IMR-90 (cell line): Measurements from ENCODE around the gene PCBD1.

ENCODE experiments used
- BHLHE40 ChIP-seq: fragments of 150-350 bp; IDR thresholded peaks from 2 replicates; pipeline ENCODE4 v1.6.1; 2016; ENCODE audit warnings: mild to moderate bottlenecking, low read depth, low read length
- CEBPB ChIP-seq: IDR thresholded peaks from 2 replicates; pipeline ENCODE4 v1.6.1; 2012; ENCODE audit warnings: low read depth, low read length, improper control_type of control experiment
- FOS ChIP-seq: fragments of 150-350 bp; IDR thresholded peaks from 2 replicates; pipeline ENCODE4 v1.6.1; 2016; ENCODE audit warnings: low read depth, low read length
- MAFK ChIP-seq: IDR thresholded peaks from 2 replicates; pipeline ENCODE4 v1.6.1; 2012; ENCODE audit warnings: low read depth, low read length, improper control_type of control experiment
- MXI1 ChIP-seq: IDR thresholded peaks from 2 replicates; pipeline ENCODE4 v1.6.1; 2012; ENCODE audit warnings: low read depth, mild to moderate bottlenecking, low read length, moderate library complexity, borderline replicate concordance
- NFE2L2 ChIP-seq: fragments of 150-350 bp; IDR thresholded peaks from 2 replicates; pipeline ENCODE4 v1.6.1; 2016; ENCODE audit warnings: low read depth, mild to moderate bottlenecking, low read length
- POLR2A ChIP-seq: IDR thresholded peaks from 2 replicates; pipeline ENCODE4 v1.6.1; 2012; ENCODE audit warnings: mild to moderate bottlenecking, low read depth, low read length
- RAD21 ChIP-seq: IDR thresholded peaks from 2 replicates; pipeline ENCODE4 v1.6.1; 2012; ENCODE audit warnings: low read length, improper control_type of control experiment
- RCOR1 ChIP-seq: IDR thresholded peaks from 2 replicates; pipeline ENCODE4 v1.6.1; 2012; ENCODE audit warnings: mild to moderate bottlenecking, low read length, improper control_type of control experiment; ENCODE audit not compliant: insufficient replicate concordance
- SMC3 ChIP-seq: fragments of 150-350 bp; IDR thresholded peaks from 2 replicates; pipeline ENCODE4 v1.6.1; 2016; ENCODE audit warnings: low read depth, mild to moderate bottlenecking, antibody characterized with exemption, low read length, moderate library complexity
- USF2 ChIP-seq: fragments of 150-350 bp; IDR thresholded peaks from 2 replicates; pipeline ENCODE4 v1.6.1; 2017; ENCODE audit warnings: mild to moderate bottlenecking, antibody characterized with exemption, low read length, low read depth
- TF ChIP-seq, protein P1 (sequence below): conservative IDR thresholded peaks from 2 replicates; pipeline ENCODE4 v1.5.1; 2012; ENCODE audit warnings: mild to moderate bottlenecking, low read depth, low read length, improper control_type of control experiment
- TF ChIP-seq, protein P2 (sequence below): fragments of 150-350 bp; IDR thresholded peaks from 2 replicates; pipeline ENCODE4 v1.6.1; 2016; ENCODE audit warnings: low read depth, mild to moderate bottlenecking, low read length, moderate library complexity, borderline replicate concordance

DNA sequence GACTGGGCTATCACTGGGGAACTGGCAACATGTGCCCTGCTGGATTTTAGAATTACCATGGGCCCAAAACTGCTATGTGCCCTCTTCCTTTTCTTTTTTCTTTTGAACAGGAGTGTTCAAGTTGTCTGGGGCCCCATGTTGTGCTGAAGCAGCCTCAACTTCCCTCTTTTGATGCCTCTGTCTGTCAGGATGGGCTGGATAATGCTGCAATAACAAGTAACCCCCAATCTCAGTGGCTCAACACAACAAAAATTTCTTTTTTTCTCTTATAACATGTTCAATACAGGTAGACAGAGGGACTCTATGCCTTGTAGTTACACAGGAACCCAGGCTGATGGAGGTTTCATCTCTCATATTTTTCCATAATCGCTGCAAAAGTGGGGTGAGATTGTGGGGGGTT lies 8.2 kb upstream of the PCBD1 start:
- TF ChIP-seq POLR2A (no peak), RAD21 (no peak), SMC3 (no peak), FOS (no peak), BHLHE40 (no peak), MAFK (no peak), MXI1 (no peak), CEBPB (no peak), RCOR1 (no peak), NFE2L2 (no peak), USF2 (no peak)
- TF ChIP-seq, protein P1, sequence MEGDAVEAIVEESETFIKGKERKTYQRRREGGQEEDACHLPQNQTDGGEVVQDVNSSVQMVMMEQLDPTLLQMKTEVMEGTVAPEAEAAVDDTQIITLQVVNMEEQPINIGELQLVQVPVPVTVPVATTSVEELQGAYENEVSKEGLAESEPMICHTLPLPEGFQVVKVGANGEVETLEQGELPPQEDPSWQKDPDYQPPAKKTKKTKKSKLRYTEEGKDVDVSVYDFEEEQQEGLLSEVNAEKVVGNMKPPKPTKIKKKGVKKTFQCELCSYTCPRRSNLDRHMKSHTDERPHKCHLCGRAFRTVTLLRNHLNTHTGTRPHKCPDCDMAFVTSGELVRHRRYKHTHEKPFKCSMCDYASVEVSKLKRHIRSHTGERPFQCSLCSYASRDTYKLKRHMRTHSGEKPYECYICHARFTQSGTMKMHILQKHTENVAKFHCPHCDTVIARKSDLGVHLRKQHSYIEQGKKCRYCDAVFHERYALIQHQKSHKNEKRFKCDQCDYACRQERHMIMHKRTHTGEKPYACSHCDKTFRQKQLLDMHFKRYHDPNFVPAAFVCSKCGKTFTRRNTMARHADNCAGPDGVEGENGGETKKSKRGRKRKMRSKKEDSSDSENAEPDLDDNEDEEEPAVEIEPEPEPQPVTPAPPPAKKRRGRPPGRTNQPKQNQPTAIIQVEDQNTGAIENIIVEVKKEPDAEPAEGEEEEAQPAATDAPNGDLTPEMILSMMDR, result no peak
- TF ChIP-seq, protein P2, sequence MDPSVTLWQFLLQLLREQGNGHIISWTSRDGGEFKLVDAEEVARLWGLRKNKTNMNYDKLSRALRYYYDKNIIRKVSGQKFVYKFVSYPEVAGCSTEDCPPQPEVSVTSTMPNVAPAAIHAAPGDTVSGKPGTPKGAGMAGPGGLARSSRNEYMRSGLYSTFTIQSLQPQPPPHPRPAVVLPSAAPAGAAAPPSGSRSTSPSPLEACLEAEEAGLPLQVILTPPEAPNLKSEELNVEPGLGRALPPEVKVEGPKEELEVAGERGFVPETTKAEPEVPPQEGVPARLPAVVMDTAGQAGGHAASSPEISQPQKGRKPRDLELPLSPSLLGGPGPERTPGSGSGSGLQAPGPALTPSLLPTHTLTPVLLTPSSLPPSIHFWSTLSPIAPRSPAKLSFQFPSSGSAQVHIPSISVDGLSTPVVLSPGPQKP, result no peak
